GM18867 (cell line): ENCODE results near the gene ARG1.

ENCODE experiments used
- ATAC-seq: cut with Tn5 transposase; IDR thresholded peaks from one replicate; pipeline ENCODE4 v1.9.1; 2021; ENCODE audit warnings: mild to moderate bottlenecking, moderate library complexity; ENCODE audit not compliant: unreplicated experiment

ARG1 gene

DNA sequence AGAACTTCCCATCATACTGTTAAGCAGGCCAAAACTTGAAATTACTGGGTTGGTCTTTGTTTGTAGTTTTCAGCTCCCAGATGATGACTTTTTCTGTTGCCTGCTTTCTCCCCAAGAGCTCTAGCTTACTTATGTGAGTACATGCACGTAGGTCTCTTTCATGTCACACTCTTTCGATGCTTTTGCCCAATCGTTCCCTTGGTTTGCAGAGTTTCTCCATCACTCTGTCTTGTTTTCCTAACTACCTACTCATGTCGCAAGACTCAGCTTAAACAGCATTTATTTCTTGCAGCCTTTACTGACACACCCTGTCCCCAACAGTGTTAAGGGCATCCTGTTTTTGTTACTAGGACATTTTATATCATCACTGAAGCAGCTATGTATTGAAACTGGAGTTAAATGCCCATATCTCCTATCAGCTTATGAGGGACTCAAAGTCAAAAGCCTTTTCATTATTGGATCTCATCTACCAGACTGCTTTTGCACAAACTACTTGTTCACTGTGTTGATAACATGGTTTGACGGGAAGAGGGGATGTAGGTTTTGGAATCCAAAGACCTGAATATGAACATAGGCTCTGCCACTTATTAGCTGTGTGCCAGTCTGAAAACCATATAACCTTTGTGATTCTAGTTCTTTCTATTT lies 2.9 kb downstream of the ARG1 start:
- ATAC-seq: no peak

DNA sequence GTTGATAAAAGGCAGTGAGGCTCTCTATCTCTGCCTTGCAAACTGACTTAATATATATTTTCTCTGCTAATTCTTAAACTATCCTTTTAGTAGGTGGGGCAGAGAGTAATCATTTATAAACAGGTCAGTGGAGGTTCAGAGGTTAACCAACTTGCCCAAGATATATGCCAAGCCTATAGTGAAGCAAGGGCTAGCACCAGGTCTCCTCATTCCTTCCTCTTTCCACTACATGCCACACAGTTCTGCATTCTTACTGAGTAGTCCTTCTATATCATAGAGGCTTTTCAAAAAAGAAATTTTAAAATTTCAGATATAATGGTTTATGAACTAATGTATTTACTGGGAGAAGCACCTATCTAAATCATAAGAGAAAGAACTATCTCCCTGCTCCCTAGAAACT lies 8.5 kb downstream of the ARG1 start:
- no peak for ATAC-seq

DNA sequence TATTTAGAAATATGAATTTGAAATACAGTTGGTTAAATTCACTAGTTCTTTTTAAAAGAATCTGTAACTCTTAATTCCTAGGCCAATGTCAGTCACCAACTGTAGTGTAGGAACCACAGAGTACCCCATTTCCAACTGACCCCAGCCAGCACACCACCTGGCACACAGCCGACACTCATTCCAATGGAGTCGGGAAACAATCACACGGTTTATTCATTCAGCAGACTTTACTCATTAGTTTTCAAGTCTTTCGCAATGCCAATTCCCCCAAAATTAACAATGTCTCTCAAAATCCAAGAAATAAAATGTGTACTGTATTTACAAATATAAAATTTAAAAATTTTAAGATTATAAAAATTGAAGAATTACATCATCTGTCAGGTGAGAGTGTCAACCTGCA lies 13.5 kb downstream of the ARG1 start:
- ATAC-seq: no peak

DNA sequence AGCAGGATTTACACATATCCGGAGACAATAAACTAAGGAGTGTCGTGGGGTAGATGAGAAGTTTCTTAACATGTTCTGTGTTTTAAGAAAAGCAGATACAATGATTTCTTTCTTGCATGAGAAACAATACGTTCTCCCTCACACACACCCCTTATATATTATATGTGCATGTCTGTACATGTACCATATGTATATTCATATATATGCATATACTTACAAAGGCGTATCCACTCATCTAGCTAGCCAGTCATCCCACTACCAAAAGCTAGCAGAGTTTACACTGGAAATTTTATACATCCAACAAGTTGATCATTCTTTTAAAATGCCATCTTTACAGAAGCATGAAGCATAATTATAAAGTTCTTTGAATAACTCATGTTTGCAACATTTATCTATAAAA lies 14.9 kb downstream of the ARG1 start:
- no peak for ATAC-seq

DNA sequence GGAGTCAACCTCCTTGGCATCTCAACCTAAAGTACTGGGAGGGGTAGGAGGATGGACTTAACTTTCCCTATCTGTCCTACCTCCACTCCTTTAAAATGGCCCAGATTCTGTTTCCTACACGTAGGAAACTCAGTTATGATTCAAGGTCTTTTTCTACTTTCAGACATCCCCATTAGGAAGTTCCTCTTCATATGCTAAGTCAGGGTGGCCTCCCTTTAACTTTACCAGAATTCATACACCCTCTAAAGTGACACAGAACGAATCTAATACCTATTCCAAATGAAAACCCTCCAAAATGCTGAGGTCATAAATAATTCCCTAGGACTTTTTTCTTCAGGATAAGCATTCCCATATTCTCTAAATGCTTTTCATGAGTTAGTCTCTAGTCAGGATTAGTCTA lies 15.6 kb downstream of the ARG1 start:
- no peak for ATAC-seq

DNA sequence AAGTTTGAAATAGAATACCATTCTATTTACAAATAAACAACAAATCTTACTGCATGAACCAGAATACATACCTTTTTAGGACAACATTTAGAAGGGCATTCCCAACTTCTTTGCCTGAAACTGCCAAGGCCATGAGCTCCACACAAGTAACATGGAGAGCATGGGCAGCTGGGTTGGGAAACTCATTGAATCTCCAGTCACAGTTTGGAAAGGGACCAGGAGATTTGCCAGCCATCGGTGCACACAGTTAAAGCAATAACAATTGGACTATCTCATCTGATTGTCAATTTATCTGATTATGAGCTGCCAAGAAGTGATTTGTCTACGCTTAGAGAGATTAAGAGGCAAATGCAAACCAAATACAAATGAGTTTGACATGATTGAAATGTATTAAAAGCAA lies 19.9 kb downstream of the ARG1 start:
- no peak for ATAC-seq

DNA sequence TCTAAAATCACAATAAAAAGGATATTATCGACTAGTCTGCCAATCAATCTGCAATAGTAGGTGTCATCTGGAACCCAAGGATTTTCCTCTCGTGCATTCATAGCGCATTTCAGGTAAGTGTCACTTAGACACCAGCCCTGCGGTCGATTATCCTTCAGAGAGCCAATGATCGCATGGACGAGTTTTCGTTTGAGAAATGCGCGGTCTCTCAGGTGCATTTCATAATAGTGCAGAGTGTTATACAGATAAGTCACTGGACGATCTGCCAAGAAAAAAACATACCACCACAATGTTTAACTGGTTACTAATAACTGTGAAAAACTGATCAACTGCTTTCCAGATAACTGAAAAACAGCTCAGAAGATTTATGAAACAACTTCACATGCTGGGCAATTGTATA lies 21.0 kb downstream of the ARG1 start:
- ATAC-seq: no peak

DNA sequence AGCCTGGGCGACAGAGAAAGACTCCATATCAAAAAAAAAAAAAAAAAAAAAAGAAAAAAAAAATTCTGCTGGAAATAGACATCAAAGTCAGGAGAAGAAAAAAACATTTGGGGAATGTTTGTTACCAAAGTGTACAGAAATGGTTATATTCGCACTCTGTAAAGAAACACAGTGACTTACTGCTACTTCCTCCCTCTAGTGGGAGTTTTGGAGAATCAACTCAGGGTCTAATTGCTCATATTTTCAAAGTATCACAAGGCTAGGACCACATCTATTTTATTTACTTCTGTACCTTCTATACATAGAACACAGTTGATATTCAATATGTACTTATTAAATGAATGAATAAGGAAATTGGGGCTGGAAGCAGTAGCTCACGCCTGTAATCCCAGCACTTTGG lies 24.4 kb downstream of the ARG1 start:
- ATAC-seq: peak; percentile 45

DNA sequence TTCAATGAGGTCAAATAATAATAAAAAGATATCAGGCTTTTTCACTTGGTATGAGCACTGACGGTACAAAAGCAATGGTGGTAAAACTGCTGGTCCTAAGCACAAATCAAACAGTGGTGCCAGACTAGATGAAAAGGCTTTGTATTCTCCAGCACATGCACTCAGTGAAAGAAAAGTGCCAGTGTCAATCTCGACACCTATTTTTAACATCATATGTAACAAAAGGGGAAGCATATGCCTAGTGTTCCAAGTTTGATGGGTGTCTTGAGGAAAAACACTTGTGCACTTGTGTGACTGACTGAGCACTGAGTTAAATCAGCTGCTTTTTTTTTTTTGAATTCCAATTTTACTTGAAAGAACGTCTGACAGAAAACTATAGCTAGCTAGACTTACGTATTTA lies 27.7 kb downstream of the ARG1 start:
- no peak for ATAC-seq

DNA sequence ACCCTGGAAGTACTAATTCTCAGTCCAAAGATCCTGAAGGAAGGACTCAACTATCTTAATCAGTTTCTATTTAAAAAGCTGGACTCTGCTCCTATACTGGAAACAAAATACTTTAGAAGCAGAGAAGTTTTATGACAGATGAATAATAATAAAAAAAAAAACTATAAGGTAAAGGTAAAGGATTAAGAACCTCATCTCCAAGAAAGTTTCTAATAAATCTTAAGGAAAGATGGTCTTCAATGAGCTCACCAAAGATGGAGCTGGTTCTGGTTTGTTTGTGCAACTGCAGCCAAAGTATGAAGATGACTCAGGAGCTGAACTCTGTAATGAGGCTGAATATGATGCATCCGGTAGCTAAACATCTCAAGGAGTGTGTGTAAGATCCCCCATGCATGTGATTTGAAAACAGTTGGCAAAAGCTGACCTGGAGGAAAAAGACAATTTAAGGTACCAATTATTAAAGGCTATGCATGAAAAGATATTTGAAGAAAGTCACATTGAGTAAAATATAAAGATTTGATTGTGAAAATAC lies 29.8 kb downstream of the ARG1 start:
- no peak for ATAC-seq

DNA sequence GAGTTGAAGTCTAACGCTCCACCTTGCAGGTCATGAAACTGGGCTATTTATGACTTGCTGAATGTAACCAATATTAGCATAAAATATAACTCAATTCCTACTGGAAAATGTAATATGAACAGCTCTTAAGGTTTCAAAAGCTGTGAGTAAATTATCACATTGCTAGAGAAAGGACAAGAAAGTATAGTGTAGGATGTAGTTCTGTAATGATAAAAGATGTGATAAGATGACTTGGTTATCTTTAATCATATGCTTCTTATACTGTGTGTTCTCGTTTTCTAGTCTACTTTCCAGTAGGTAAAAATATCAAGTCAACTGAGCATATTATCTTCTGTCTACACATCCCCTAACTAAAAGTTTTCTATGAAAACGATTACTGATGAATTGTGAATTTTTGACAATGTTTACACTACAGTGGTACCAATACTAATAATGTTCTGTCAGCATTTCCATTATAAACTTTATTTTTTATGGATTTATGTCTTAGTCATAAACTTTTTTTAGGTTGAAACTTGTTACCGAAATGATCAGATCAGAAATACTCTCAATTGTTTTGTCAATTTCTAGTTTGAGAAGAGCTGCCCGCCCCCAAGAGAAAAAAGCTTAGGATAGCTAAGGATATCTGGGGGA lies 40.4 kb downstream of the ARG1 start:
- ATAC-seq: no peak

DNA sequence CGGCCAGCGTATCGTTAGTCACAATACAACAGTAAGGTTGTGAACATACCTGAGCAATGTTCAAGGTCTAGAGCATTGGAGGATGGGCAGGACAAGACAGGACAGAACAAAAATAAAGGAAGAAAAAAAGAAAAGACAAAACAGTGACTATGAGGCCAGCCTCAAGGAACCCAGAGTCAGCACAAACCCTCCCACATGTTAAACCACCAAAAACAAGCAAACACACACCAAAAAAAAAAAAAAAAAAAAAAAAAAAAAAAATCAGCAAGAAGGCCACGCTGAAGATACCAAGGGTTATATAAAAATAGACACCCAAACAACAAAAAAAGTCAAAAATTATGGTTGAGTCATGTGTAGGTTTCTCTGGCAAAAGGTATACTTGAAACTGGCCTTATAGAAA lies 42.2 kb downstream of the ARG1 start:
- no peak for ATAC-seq

DNA sequence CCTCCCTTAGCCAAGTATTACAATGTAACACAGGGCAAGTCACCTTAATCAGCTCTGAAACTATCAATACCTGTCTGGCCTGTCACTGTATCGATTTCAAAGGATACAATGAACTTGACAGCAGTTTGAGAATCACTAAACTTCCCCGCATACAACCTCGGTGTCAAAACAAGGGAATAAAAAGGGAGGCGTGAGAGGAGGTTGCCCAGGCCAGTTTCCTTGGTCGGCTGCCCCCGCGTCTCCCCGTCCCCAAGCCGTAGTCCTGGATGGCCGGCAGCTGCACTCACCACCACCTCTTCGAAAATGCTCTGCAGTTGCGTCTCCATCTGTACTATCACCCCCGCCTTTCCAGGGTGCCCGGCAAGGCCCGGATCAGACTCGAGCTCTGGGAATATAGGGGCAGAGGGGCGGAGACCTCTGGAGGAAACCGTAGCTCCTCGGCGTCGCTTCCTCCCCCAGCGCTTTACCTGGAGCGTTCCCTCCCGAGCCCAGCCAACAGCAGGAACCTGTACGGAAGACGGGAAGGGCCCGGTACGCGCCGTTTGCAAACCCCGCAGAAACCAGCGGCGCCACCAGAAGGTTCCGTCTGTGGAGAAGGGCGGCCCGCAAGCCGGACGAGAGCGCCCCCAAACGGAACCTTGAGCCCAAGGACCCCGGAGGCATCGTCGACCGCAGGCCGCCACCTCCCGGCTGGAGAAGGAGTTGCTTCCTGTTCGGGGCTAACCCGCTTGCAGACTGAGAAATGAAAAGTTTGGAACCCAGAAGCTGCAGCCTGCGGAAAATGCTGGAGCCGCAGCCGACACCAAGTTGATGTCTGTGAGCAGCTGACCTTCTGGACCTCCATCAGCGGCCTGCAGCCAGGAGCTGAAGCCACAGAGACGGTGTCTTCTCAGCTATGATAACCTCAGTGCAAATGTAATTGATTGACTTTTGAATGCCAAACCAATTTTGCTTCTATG lies 55.0 kb downstream of the ARG1 start, which contains the start of gene MED23:
Gene MED23 (minus strand): TSS at position 519 of the 959 bp plus-strand sequence. CDS start 193 bp downstream, at position 326.
- ATAC-seq: peak; percentile 97

DNA sequence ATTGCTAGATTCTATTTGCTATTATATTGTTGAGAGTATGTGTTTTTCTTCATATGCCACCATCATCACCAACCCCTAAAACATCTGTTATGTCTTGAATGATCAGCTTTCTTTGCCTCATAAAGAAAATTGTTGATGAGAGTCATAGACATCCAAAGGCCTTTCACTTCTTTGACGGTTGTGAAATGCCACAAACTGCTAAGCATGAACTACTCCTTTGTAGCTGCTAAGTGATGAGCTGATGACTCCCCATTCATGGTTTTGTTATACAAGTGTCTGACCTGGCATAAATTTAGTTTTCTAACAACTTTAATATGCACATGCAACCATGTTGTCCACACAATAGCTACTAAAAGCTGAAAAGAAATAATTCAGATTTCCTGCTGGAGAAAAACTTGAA lies 55.7 kb downstream of the ARG1 start:
- no peak for ATAC-seq

DNA sequence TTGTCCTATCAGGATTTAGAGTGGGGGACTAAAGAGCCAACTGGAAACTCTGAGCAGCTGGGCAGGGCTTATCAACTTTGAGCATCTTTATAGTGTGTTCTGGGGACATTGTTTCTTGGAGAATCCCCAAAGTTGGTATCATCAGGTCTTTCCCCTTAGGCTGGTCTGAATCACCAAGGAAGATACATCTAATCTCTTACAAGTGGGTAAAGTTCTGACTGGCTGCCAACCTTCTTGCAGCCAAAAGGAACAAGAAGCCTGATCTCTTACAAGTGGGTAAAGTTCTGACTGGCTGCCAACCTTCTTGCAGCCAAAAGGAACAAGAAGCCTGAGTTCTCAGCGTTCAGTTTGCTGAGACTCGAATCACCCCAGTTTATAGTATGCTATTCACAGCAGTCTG lies 56.6 kb downstream of the ARG1 start:
- no peak for ATAC-seq

DNA sequence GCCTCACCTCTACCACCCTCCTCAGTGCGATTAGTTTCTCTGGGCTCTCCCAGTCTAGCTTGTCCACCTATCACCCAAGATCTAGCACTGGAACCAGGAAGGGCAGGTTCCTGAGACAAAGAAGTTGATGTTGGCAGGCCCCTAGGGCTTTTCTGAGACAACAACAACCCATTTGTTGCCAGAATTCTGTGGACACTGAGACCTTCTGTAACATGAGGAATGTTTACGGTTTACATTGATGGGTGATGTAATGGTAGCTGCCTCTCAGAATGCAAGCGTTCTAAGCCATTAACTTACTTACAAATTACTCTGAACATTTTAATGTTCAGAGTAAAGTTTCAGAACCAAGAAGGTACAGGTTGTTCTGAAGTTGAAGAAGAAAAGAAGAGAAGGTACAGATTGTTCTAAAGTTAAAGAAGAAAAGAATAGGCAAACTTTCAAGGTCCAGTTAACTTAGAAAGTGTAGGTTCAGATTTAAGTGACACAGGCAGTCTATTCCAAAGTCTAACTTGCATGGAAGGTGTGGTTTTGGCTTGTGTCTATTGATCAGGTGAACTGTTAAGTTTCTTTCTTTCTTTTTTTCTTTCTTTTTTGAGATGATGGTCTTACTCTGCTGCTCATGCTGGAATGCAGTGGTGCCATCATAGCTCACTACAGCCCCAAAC lies 58.7 kb downstream of the ARG1 start:
- ATAC-seq: no peak
